Measurements from ENCODE around the gene PRUNE2.

- TF ChIP-seq CTCF (IDR thresholded peaks at IDR 0.05): no peak
- TF ChIP-seq POLR2AphosphoS5 (IDR thresholded peaks at IDR 0.05): no peak
Measured at GRCh38 chr9:76570826-76571225, 335.1 kb downstream of the PRUNE2 start.

All from prostate gland (tissue), 2 donors.